Thyroid gland (tissue), 4 donors: ENCODE results near the gene DUSP15. TPM values are rescaled to one million over a fixed set of nuclear protein-coding genes. Genes with fewer than 3 reads are reported as not detected.

ENCODE experiments used
- DNase-seq, 2 donors: peaks; one replicate each; pipeline ENCODE4 v3.0.0-alpha.2; 2019
- H3K27ac ChIP-seq, 3 donors: fragments of 200-600 bp; sonication (generic); 1 replicate in 2 of 3; 2 replicates in 1 of 3; pipeline ENCODE4 v1.5.1; 2016 to 2019; ENCODE audit warnings: mild to moderate bottlenecking in 1 of 3, moderate library complexity in 1 of 3
- H3K27me3 ChIP-seq: fragments of 200-600 bp; sonication (generic); one replicate; pipeline ENCODE4 v1.5.1; 2019
- H3K36me3 ChIP-seq, 2 donors: fragments of 200-600 bp; sonication (generic); one replicate each; pipeline ENCODE4 v1.5.1; 2016 to 2019
- H3K4me1 ChIP-seq, 2 donors: fragments of 200-600 bp; sonication (generic); one replicate each; pipeline ENCODE4 v1.5.1; 2017 to 2019
- H3K4me3 ChIP-seq, 3 donors: fragments of 200-600 bp; sonication (generic); replicated peaks in 1 of 3; 1 replicate in 2 of 3; 2 replicates in 1 of 3; pipeline ENCODE4 v1.5.1; 2016; ENCODE audit warnings: mild to moderate bottlenecking in 1 of 3
- H3K9me3 ChIP-seq: fragments of 200-600 bp; sonication (generic); one replicate; pipeline ENCODE4 v1.5.1; 2017
- CTCF ChIP-seq, 6 experiments: fragments of 200-600 bp in 3 of 6; fragments of 450-650 bp in 3 of 6; sonication (generic) in 3 of 6; IDR thresholded peaks; one replicate each; pipeline ENCODE4 v1.5.1; 2016 to 2019; ENCODE audit warnings: antibody characterized with exemption in 6 of 6, mild to moderate bottlenecking in 2 of 6, inconsistent platforms in 1 of 6, moderate library complexity in 1 of 6
- POLR2A ChIP-seq, 2 donors: fragments of 450-650 bp; IDR thresholded peaks; one replicate each; pipeline ENCODE4 v1.6.1; 2017; ENCODE audit warnings: antibody characterized with exemption in 2 of 2, mild to moderate bottlenecking in 2 of 2, moderate library complexity in 1 of 2
- WGBS, 2 donors: methylation state at CpG; one replicate each; pipeline ENCODE4 v1.1.5; 2017; 5-methylcytosine and 5-hydroxymethylcytosine counted together
- intact Hi-C: fragments of 100-400 bp; cut with DNase I; formaldehyde crosslinking; loops from one replicate; pipeline ENCODE4 v1.15.1; 2023
- total RNA-seq, 4 donors: library from RNA; depleted of rRNA; stranded (reverse); fragments of >200 nt; gene quantifications; one replicate each; pipeline ENCODE4 v1.2.3, GENCODE V29; 2016

The DUSP15 gene
- total RNA-seq, 4 donors from 2014 or later = 5.4 to 9.1 (median 7.0) TPM

- intact Hi-C loops = loop anchor here (10.0 kb wide), 2 partner anchors 92 to 202 kb away; partner anchors contain the start of gene COX4I2
- H3K27ac ChIP-seq = no peak overlapping the region
- H3K27me3 ChIP-seq = no peaks in the 10 kb centered on the region
- DNase-seq = no peak
- H3K4me3 ChIP-seq = no peak overlapping the region
- H3K4me1 ChIP-seq = peaks cover 0 to 32% of the 10 kb centered on the region in 2 donors
- H3K36me3 ChIP-seq = no peaks in the 10 kb centered on the region
- no peaks in the 10 kb centered on the region for H3K9me3 ChIP-seq
- 59 to 77% methylated on average over 3 to 5 of the region's 5 CpGs for WGBS, 2 donors
- TF ChIP-seq POLR2A (IDR thresholded peaks at IDR 0.05) (no peak), CTCF (IDR thresholded peaks at IDR 0.05) (no peak)
Measured at GRCh38 chr20:31836853-31837608, 33.3 kb downstream of the DUSP15 start.

- Histone ChIP-seq H3K4me3 (no peak overlapping the region), H3K27ac (no peak overlapping the region), H3K36me3 (no peaks in the 10 kb centered on the region), H3K9me3 (no peaks in the 10 kb centered on the region), H3K4me1 (peaks cover 0 to 32% of the 10 kb centered on the region in 2 donors), H3K27me3 (no peaks in the 10 kb centered on the region)
- intact Hi-C loops = loop anchor here (10.0 kb wide), 2 partner anchors 91 to 201 kb away; partner anchors contain the start of gene COX4I2
- 55 to 69% methylated on average over 6 to 11 of the region's 14 CpGs for WGBS, 2 donors
- TF ChIP-seq CTCF (IDR thresholded peaks at IDR 0.05) (no peak), POLR2A (IDR thresholded peaks at IDR 0.05) (no peak)
- DNase-seq = peak; percentile 46 to 55
Measured at GRCh38 chr20:31835977-31836852, 34.1 kb downstream of the DUSP15 start.

GRCh38 chr20:31835554-31835953 lies 34.8 kb downstream of the DUSP15 start:
- peaks cover 0 to 32% of the 10 kb centered on the region in 2 donors for H3K4me1 ChIP-seq
- no peak for TF ChIP-seq POLR2A (IDR thresholded peaks at IDR 0.05)
- no peak for TF ChIP-seq CTCF (IDR thresholded peaks at IDR 0.05)
- intact Hi-C loops = loop anchor here (10.0 kb wide), 2 partner anchors 91 to 201 kb away; partner anchors contain the start of gene COX4I2
- H3K36me3 ChIP-seq = no peaks in the 10 kb centered on the region
- H3K4me3 ChIP-seq = no peak overlapping the region
- H3K27me3 ChIP-seq = no peaks in the 10 kb centered on the region
- no peak for DNase-seq
- H3K27ac ChIP-seq = no peak overlapping the region
- no peaks in the 10 kb centered on the region for H3K9me3 ChIP-seq
- 68 to 88% methylated on average over 4 to 6 of the region's 9 CpGs for WGBS, 2 donors

- TF ChIP-seq POLR2A (IDR thresholded peaks at IDR 0.05) (no peak), CTCF (IDR thresholded peaks at IDR 0.05) (no peak)
- Histone ChIP-seq H3K9me3 (no peaks in the 10 kb centered on the region), H3K36me3 (no peaks in the 10 kb centered on the region), H3K4me3 (no peak overlapping the region), H3K4me1 (peaks cover 0 to 32% of the 10 kb centered on the region in 2 donors), H3K27me3 (no peaks in the 10 kb centered on the region), H3K27ac (no peak overlapping the region)
- no peak for DNase-seq
- intact Hi-C loops = loop anchor here (10.0 kb wide), 2 partner anchors 89 to 199 kb away; partner anchors contain the start of gene COX4I2
- WGBS, 2 donors = 75 to 86% methylated on average over 14 to 17 of the region's 20 CpGs
Measured at GRCh38 chr20:31833931-31834521, 36.3 kb downstream of the DUSP15 start.
